Uterus (tissue), 2 donors: ENCODE results near the gene NT5M.

Experiments used
- POLR2A ChIP-seq, 2 donors: fragments of 450-650 bp; IDR thresholded peaks; one replicate each; pipeline ENCODE4 v1.6.1; 2016; ENCODE audit warnings: antibody characterized with exemption in 2 of 2, mild to moderate bottlenecking in 1 of 2, moderate library complexity in 1 of 2
- TF ChIP-seq, protein P1 (sequence below), 4 experiments: fragments of 200-600 bp in 2 of 4; fragments of 450-650 bp in 2 of 4; sonication (generic) in 2 of 4; IDR thresholded peaks; one replicate each; pipeline ENCODE4 v1.5.1; 2016 to 2019; ENCODE audit warnings: antibody characterized with exemption in 4 of 4, mild to moderate bottlenecking in 2 of 4, moderate library complexity in 1 of 4

GRCh38 chr17:17325228-17325627, 22.1 kb downstream of the NT5M start:
- TF ChIP-seq, protein P1, sequence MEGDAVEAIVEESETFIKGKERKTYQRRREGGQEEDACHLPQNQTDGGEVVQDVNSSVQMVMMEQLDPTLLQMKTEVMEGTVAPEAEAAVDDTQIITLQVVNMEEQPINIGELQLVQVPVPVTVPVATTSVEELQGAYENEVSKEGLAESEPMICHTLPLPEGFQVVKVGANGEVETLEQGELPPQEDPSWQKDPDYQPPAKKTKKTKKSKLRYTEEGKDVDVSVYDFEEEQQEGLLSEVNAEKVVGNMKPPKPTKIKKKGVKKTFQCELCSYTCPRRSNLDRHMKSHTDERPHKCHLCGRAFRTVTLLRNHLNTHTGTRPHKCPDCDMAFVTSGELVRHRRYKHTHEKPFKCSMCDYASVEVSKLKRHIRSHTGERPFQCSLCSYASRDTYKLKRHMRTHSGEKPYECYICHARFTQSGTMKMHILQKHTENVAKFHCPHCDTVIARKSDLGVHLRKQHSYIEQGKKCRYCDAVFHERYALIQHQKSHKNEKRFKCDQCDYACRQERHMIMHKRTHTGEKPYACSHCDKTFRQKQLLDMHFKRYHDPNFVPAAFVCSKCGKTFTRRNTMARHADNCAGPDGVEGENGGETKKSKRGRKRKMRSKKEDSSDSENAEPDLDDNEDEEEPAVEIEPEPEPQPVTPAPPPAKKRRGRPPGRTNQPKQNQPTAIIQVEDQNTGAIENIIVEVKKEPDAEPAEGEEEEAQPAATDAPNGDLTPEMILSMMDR (IDR thresholded peaks at IDR 0.05): no peak
- no peak for TF ChIP-seq POLR2A (IDR thresholded peaks at IDR 0.05)
